ENCODE measurements around the gene SYNE1. TPM values are rescaled to one million over a fixed set of nuclear protein-coding genes. Genes with fewer than 3 reads are reported as not detected.

SYNE1 gene
- total RNA-seq, 1 donor from 2014 or later, result 17.4 TPM

GRCh38 chr6:152124429-152125074, 512.6 kb downstream of the SYNE1 start:
- TF ChIP-seq CTCF (conservative IDR thresholded peaks at IDR 0.05; ENCODE audit: low read depth, low read length), result peak; percentile 87
- no peak overlapping the region for H3K4me3 ChIP-seq (ENCODE audit: low read depth, low read length)
- peak; percentile 18 for DNase-seq (ENCODE audit: low read depth)

- H3K4me3 ChIP-seq (ENCODE audit: low read depth, low read length), result no peak overlapping the region
- TF ChIP-seq CTCF (conservative IDR thresholded peaks at IDR 0.05; ENCODE audit: low read depth, low read length), result no peak
- DNase-seq (ENCODE audit: low read depth), result no peak
These were observed 514.1 kb downstream of the SYNE1 start for GRCh38 chr6:152123076-152123475.

- DNase-seq (ENCODE audit: low read depth), result no peak
- H3K4me3 ChIP-seq (ENCODE audit: low read depth, low read length), result no peak overlapping the region
- TF ChIP-seq CTCF (conservative IDR thresholded peaks at IDR 0.05; ENCODE audit: low read depth, low read length), result no peak
These were observed 514.7 kb downstream of the SYNE1 start for GRCh38 chr6:152122434-152122833.

- H3K4me3 ChIP-seq (ENCODE audit: low read depth, low read length), result no peak overlapping the region
- no peak for DNase-seq (ENCODE audit: low read depth)
- TF ChIP-seq CTCF (conservative IDR thresholded peaks at IDR 0.05; ENCODE audit: low read depth, low read length), result no peak
These were observed 515.3 kb downstream of the SYNE1 start for GRCh38 chr6:152121910-152122309.

GRCh38 chr6:152119831-152120230, 517.3 kb downstream of the SYNE1 start:
- H3K4me3 ChIP-seq (ENCODE audit: low read depth, low read length), result no peak overlapping the region
- no peak for TF ChIP-seq CTCF (conservative IDR thresholded peaks at IDR 0.05; ENCODE audit: low read depth, low read length)

GRCh38 chr6:152118678-152119077, 518.5 kb downstream of the SYNE1 start:
- DNase-seq (ENCODE audit: low read depth), result no peak

More at GRCh38 chr6:152119831-152120230, 517.3 kb downstream of the SYNE1 start:
- DNase-seq (ENCODE audit: low read depth), result no peak

More at GRCh38 chr6:152118678-152119077, 518.5 kb downstream of the SYNE1 start:
- no peak overlapping the region for H3K4me3 ChIP-seq (ENCODE audit: low read depth, low read length)
- TF ChIP-seq CTCF (conservative IDR thresholded peaks at IDR 0.05; ENCODE audit: low read depth, low read length), result peak; percentile 25

Measured in epithelial cell of proximal tubule (primary cell).